ENCODE measurements around the gene PCYOX1L.

GRCh38 chr5:149391524-149391923 is 33.7 kb downstream of the PCYOX1L start:
- TF ChIP-seq POLR2AphosphoS5 (IDR thresholded peaks at IDR 0.05) (no peak), CTCF (IDR thresholded peaks at IDR 0.05) (no peak), EP300 (IDR thresholded peaks at IDR 0.05; ENCODE audit: low read depth) (no peak), POLR2A (IDR thresholded peaks at IDR 0.05) (no peak)

Measured in transverse colon (tissue), 4 donors.